IMR-90 (cell line): ENCODE measurements around the gene ISOC1. TPM values are rescaled to one million over a fixed set of nuclear protein-coding genes. Genes with fewer than 3 reads are reported as not detected.

Experiments used
- ATAC-seq: fragments of 200-7000 bp; cut with Tn5 transposase; 2 replicates; pipeline ENCODE4 v1.9.1; 2020; ENCODE audit warnings: low read depth, mild to moderate bottlenecking, moderate library complexity
- BruUV-seq: library from RNA; stranded (reverse); fragments of 400-500 nt; replicated peaks from 2 replicates; lab custom pipeline; 2021; lab: Mats Ljungman, UMichigan
- CTCF ChIA-PET: fragments of 300-600 bp; formaldehyde crosslinking; extraction: SDS; loops from one replicate; lab custom pipeline; 2021; ENCODE audit warnings: antibody characterized with exemption; lab: Yijun Ruan, JAX
- POLR2A ChIA-PET: fragments of 300-600 bp; sonication (Branson Sonifier 250); formaldehyde crosslinking; loops from one replicate; lab custom pipeline; 2022; ENCODE audit warnings: antibody characterized with exemption; ENCODE audit not compliant: unreplicated experiment; lab: Charles Lee
- DNase-seq: peaks from one replicate; pipeline ENCODE4 v3.0.0; 2013
- H2AFZ ChIP-seq: replicated peaks from 2 replicates; pipeline ENCODE3; 2013; ENCODE audit warnings: low read length, mild to moderate bottlenecking; ENCODE audit not compliant: poor library complexity
- H2AK5ac ChIP-seq: 2 replicates; pipeline ENCODE4 v1.6.1; 2013; ENCODE audit warnings: low read depth, low read length, inconsistent platforms
- H2AK9ac ChIP-seq: replicated peaks from 2 replicates; pipeline ENCODE3; 2013; ENCODE audit warnings: mild to moderate bottlenecking, low read depth, low read length, moderate library complexity; ENCODE audit not compliant: poor library complexity
- H2BK120ac ChIP-seq: 2 replicates; pipeline ENCODE4 v1.6.1; 2013; ENCODE audit warnings: low read depth, low read length, inconsistent platforms
- H2BK15ac ChIP-seq: 3 replicates; pipeline ENCODE4 v1.6.1; 2013; ENCODE audit warnings: low read depth, low read length, inconsistent platforms
- H2BK20ac ChIP-seq: 2 replicates; pipeline ENCODE4 v1.6.1; 2013; ENCODE audit warnings: low read depth, mild to moderate bottlenecking, inconsistent platforms, low read length, moderate library complexity
- H2BK5ac ChIP-seq: 2 replicates; pipeline ENCODE4 v1.6.1; 2013; ENCODE audit warnings: mild to moderate bottlenecking, low read depth, low read length, inconsistent platforms; ENCODE audit not compliant: poor library complexity, severe bottlenecking
- H3K14ac ChIP-seq: replicated peaks from 2 replicates; pipeline ENCODE4 v1.6.1; 2013; ENCODE audit warnings: low read depth, low read length, inconsistent platforms
- H3K18ac ChIP-seq: 2 replicates; pipeline ENCODE4 v1.6.1; 2013; ENCODE audit warnings: low read depth, low read length, control low read depth
- H3K23ac ChIP-seq: 2 replicates; pipeline ENCODE4 v1.6.1; 2013; ENCODE audit warnings: low read depth, low read length, inconsistent platforms
- H3K27ac ChIP-seq: 2 replicates; pipeline ENCODE4 v1.5.1; 2013; ENCODE audit warnings: mild to moderate bottlenecking, control low read depth, low read length; ENCODE audit not compliant: insufficient read depth
- H3K27me3 ChIP-seq: 2 replicates; pipeline ENCODE4 v1.6.1; 2013; ENCODE audit warnings: low read length; ENCODE audit not compliant: control insufficient read depth, insufficient read depth
- H3K36me3 ChIP-seq: 2 replicates; pipeline ENCODE4 v1.6.1; 2013; ENCODE audit warnings: low read length, mixed read lengths; ENCODE audit not compliant: control insufficient read depth, insufficient read depth
- H3K4ac ChIP-seq: 2 replicates; pipeline ENCODE4 v1.6.1; 2013; ENCODE audit warnings: low read depth, low read length, inconsistent platforms
- H3K4me1 ChIP-seq: 2 replicates; pipeline ENCODE4 v1.6.1; 2013; ENCODE audit warnings: low read length, mixed read lengths; ENCODE audit not compliant: control insufficient read depth, insufficient read depth
- H3K4me2 ChIP-seq: 2 replicates; pipeline ENCODE4 v1.6.1; 2013; ENCODE audit warnings: low read depth, mild to moderate bottlenecking, control low read depth, low read length, moderate library complexity
- H3K4me3 ChIP-seq: 2 replicates; pipeline ENCODE4 v1.5.1; 2013; ENCODE audit warnings: low read depth, mild to moderate bottlenecking, control low read depth, low read length, moderate library complexity; ENCODE audit not compliant: insufficient read depth
- H3K56ac ChIP-seq: 2 replicates; pipeline ENCODE4 v1.6.1; 2013; ENCODE audit warnings: low read length, inconsistent platforms; ENCODE audit not compliant: insufficient read depth; ENCODE audit errors: extremely low read depth
- H3K79me1 ChIP-seq, 2 experiments: 2 replicates each; pipeline ENCODE4 v1.6.1; 2013; ENCODE audit warnings: low read length in 2 of 2, inconsistent platforms in 1 of 2, low read depth in 1 of 2
- H3K9ac ChIP-seq: 2 replicates; pipeline ENCODE4 v1.6.1; 2013; ENCODE audit warnings: low read depth, low read length, control low read depth
- H3K9me1 ChIP-seq: 2 replicates; pipeline ENCODE4 v1.6.1; 2013; ENCODE audit warnings: low read length, inconsistent platforms; ENCODE audit not compliant: insufficient read depth
- H3K9me3 ChIP-seq: 2 replicates; pipeline ENCODE4 v1.6.1; 2013; ENCODE audit warnings: low read length; ENCODE audit not compliant: control insufficient read depth, insufficient read depth
- H4K20me1 ChIP-seq: 2 replicates; pipeline ENCODE4 v1.6.1; 2013; ENCODE audit warnings: low read length, inconsistent platforms; ENCODE audit not compliant: insufficient read depth
- H4K5ac ChIP-seq: 2 replicates; pipeline ENCODE4 v1.6.1; 2013; ENCODE audit warnings: mild to moderate bottlenecking, low read depth, low read length, control low read depth
- H4K8ac ChIP-seq, 2 experiments: 2 replicates each; pipeline ENCODE4 v1.6.1; 2013; ENCODE audit warnings: low read depth in 2 of 2, low read length in 2 of 2, control low read depth in 1 of 2, inconsistent platforms in 1 of 2
- H4K91ac ChIP-seq: 2 replicates; pipeline ENCODE4 v1.6.1; 2013; ENCODE audit warnings: low read depth, low read length, inconsistent platforms; ENCODE audit not compliant: insufficient read depth
- BHLHE40 ChIP-seq: fragments of 150-350 bp; IDR thresholded peaks from 2 replicates; pipeline ENCODE4 v1.6.1; 2016; ENCODE audit warnings: mild to moderate bottlenecking, low read depth, low read length
- CEBPB ChIP-seq: IDR thresholded peaks from 2 replicates; pipeline ENCODE4 v1.6.1; 2012; ENCODE audit warnings: low read depth, low read length, improper control_type of control experiment
- FOS ChIP-seq: fragments of 150-350 bp; IDR thresholded peaks from 2 replicates; pipeline ENCODE4 v1.6.1; 2016; ENCODE audit warnings: low read depth, low read length
- MAFK ChIP-seq: IDR thresholded peaks from 2 replicates; pipeline ENCODE4 v1.6.1; 2012; ENCODE audit warnings: low read depth, low read length, improper control_type of control experiment
- POLR2A ChIP-seq: IDR thresholded peaks from 2 replicates; pipeline ENCODE4 v1.6.1; 2012; ENCODE audit warnings: mild to moderate bottlenecking, low read depth, low read length
- RCOR1 ChIP-seq: IDR thresholded peaks from 2 replicates; pipeline ENCODE4 v1.6.1; 2012; ENCODE audit warnings: mild to moderate bottlenecking, low read length, improper control_type of control experiment; ENCODE audit not compliant: insufficient replicate concordance
- dilution Hi-C: fragments of 300-500 bp; cut with HindIII; formaldehyde crosslinking; loops from one replicate; pipeline ENCODE4 v1.14.3; 2018; ENCODE audit warnings: low sequenced_read_pairs; ENCODE audit not compliant: unreplicated experiment
- in situ Hi-C: fragments of 300-500 bp; cut with MboI; formaldehyde crosslinking; loops from 3 replicates; pipeline ENCODE4 v1.14.3; 2019; ENCODE audit warnings: low sequenced_read_pairs, inconsistent platforms, mixed read lengths
- intact Hi-C: fragments of 100-400 bp; cut with micrococcal nuclease; formaldehyde crosslinking; loops from 2 replicates; pipeline ENCODE4 v1.10.0; 2022
- polyA plus RNA-seq, 3 experiments: library from polyadenylated mRNA; depleted of rRNA; stranded (reverse); fragments of >200 nt; gene quantifications; 2 replicates each; pipeline ENCODE4 v1.2.3, GENCODE V29; 2012; ENCODE audit warnings: low replicate concordance in 1 of 3
- total RNA-seq: library from RNA; depleted of rRNA; stranded (reverse); fragments of >200 nt; gene quantifications from 2 replicates; pipeline ENCODE4 v1.2.3, GENCODE V29; 2012
- TF ChIP-seq, protein P1 (sequence below): fragments of 150-350 bp; IDR thresholded peaks from 2 replicates; pipeline ENCODE4 v1.6.1; 2016; ENCODE audit warnings: low read depth, mild to moderate bottlenecking, low read length, moderate library complexity, borderline replicate concordance
- TF ChIP-seq, protein P2 (sequence below): conservative IDR thresholded peaks from 2 replicates; pipeline ENCODE4 v1.5.1; 2012; ENCODE audit warnings: mild to moderate bottlenecking, low read depth, low read length, improper control_type of control experiment

ISOC1 gene
- total and polyA plus RNA-seq, 2 of the 4 experiments (the other 2 are of a cell fraction): 10.8 to 11.6 TPM

DNA sequence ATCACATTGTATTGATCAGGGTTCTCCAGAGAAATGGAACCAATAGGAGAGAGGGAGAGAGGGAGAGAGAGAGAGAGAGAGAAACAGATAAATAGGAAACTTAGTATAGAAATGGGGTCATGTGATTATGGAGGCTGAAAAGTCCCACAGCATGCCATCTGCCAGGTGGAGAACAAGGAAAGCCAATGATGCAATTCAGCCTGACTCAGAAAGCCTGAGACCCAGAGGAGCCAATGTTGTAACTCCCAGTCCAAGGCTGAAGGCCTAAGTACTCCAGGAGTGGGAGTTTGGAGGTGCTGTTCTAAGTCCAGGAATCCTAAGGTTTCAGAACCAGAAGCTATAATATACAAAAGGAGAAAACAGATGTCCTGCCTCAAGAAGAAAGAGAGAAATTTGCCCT lies 48.4 kb upstream of the ISOC1 start:
- Histone ChIP-seq H2AK9ac (no peak overlapping the region), H2BK15ac (no peak overlapping the region), H2BK120ac (no peak overlapping the region), H3K4me3 (no peak overlapping the region), H3K18ac (no peak overlapping the region), H2BK20ac (no peak overlapping the region), H4K91ac (no peak overlapping the region), H3K27me3 (no peaks in the 10 kb centered on the region), H4K5ac (no peak overlapping the region), H3K36me3 (no peaks in the 10 kb centered on the region), H3K4me2 (no peak overlapping the region), H3K4me1 (no peaks in the 10 kb centered on the region), H3K79me1 (no peaks in the 10 kb centered on the region), H3K9me3 (no peaks in the 10 kb centered on the region), H3K4ac (no peak overlapping the region), H2AFZ (no peak overlapping the region), H4K20me1 (no peaks in the 10 kb centered on the region), H3K27ac (no peak overlapping the region), H2BK5ac (no peak overlapping the region), H3K23ac (no peak overlapping the region), H3K56ac (no peak overlapping the region), H3K9ac (no peak overlapping the region), H3K9me1 (no peaks in the 10 kb centered on the region), H4K8ac (no peak overlapping the region), H3K14ac (no peak overlapping the region), H2AK5ac (no peak overlapping the region)
- dilution Hi-C loops: no loop called here
- TF ChIP-seq RCOR1 (no peak), MAFK (no peak), FOS (no peak), CEBPB (no peak), BHLHE40 (no peak), POLR2A (no peak)
- TF ChIP-seq, protein P1, sequence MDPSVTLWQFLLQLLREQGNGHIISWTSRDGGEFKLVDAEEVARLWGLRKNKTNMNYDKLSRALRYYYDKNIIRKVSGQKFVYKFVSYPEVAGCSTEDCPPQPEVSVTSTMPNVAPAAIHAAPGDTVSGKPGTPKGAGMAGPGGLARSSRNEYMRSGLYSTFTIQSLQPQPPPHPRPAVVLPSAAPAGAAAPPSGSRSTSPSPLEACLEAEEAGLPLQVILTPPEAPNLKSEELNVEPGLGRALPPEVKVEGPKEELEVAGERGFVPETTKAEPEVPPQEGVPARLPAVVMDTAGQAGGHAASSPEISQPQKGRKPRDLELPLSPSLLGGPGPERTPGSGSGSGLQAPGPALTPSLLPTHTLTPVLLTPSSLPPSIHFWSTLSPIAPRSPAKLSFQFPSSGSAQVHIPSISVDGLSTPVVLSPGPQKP: no peak
- TF ChIP-seq, protein P2, sequence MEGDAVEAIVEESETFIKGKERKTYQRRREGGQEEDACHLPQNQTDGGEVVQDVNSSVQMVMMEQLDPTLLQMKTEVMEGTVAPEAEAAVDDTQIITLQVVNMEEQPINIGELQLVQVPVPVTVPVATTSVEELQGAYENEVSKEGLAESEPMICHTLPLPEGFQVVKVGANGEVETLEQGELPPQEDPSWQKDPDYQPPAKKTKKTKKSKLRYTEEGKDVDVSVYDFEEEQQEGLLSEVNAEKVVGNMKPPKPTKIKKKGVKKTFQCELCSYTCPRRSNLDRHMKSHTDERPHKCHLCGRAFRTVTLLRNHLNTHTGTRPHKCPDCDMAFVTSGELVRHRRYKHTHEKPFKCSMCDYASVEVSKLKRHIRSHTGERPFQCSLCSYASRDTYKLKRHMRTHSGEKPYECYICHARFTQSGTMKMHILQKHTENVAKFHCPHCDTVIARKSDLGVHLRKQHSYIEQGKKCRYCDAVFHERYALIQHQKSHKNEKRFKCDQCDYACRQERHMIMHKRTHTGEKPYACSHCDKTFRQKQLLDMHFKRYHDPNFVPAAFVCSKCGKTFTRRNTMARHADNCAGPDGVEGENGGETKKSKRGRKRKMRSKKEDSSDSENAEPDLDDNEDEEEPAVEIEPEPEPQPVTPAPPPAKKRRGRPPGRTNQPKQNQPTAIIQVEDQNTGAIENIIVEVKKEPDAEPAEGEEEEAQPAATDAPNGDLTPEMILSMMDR: no peak
- ChIA-PET POLR2A (no interaction called here), CTCF (no interaction called here)
- in situ Hi-C loops: no loop called here
- intact Hi-C loops: no loop called here
- BruUV-seq: no TSS peak
- DNase-seq (peak; percentile 4), ATAC-seq (no peak)
